Progenitor cell of endocrine pancreas (in vitro differentiated cells): ENCODE data around the gene IQGAP2. TPM values are rescaled to one million over a fixed set of nuclear protein-coding genes. Genes with fewer than 3 reads are reported as not detected.

ENCODE experiments used
- DNase-seq: peaks from one replicate; pipeline ENCODE4 v3.0.0; 2021; ENCODE audit warnings: low spot score; ENCODE audit not compliant: unreplicated experiment
- H3K27ac Mint-ChIP-seq: 2 replicates; pipeline ENCODE4 v1.8.0; 2021; ENCODE audit warnings: mild to moderate bottlenecking, moderate library complexity, mixed read lengths
- H3K27me3 Mint-ChIP-seq: 2 replicates; pipeline ENCODE4 v1.8.0; 2021; ENCODE audit warnings: mixed read lengths
- H3K36me3 Mint-ChIP-seq: 2 replicates; pipeline ENCODE4 v1.8.0; 2022; ENCODE audit warnings: mixed read lengths; ENCODE audit not compliant: insufficient read depth
- H3K4me1 Mint-ChIP-seq: 2 replicates; pipeline ENCODE4 v1.8.0; 2021; ENCODE audit warnings: low read depth, mixed read lengths
- H3K4me3 Mint-ChIP-seq: 2 replicates; pipeline ENCODE4 v1.8.0; 2021; ENCODE audit warnings: low read depth, mild to moderate bottlenecking, moderate library complexity, mixed read lengths
- H3K9me3 Mint-ChIP-seq: 2 replicates; pipeline ENCODE4 v1.8.0; 2021; ENCODE audit warnings: low read depth, mixed read lengths
- total RNA-seq: library from RNA; stranded (reverse); gene quantifications from 2 replicates; pipeline ENCODE4 v1.2.1, GENCODE V29; 2021
- TF ChIP-seq, protein P1 (sequence below): fragments of 200-600 bp; sonication (generic); IDR thresholded peaks from one replicate; pipeline ENCODE4 v1.5.0; 2021; ENCODE audit warnings: antibody characterized with exemption, mild to moderate bottlenecking; ENCODE audit not compliant: unreplicated experiment

Gene IQGAP2
- total RNA-seq, 1 donor from 2014 or later: 16.7 TPM

DNA sequence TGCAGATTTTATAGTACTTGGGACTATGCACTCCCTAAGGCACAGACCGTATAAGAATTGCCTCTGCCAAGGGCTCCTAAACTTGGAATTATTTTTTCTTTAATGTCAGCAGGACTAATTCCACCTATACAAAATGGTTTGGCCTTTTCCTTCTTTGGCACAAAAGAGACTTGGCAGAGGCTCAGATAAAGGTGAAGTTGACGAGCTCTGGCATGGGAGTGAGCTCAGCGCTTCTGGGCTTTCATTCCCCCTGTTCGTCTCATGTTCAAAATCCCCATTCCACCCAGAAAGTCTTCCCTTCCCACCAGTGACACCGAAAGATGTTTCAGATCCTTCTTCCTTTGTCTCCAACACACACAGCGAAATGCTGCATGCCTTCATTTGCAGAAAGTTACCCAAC, 158.9 kb downstream of the IQGAP2 start:
- Mint-ChIP-seq H3K4me3 (no peak overlapping the region), H3K36me3 (no peaks in the 10 kb centered on the region), H3K27ac (no peak overlapping the region), H3K4me1 (peaks cover under 1% of the 10 kb centered on the region), H3K27me3 (peaks cover 2% of the 10 kb centered on the region), H3K9me3 (no peaks in the 10 kb centered on the region)
- TF ChIP-seq, protein P1, sequence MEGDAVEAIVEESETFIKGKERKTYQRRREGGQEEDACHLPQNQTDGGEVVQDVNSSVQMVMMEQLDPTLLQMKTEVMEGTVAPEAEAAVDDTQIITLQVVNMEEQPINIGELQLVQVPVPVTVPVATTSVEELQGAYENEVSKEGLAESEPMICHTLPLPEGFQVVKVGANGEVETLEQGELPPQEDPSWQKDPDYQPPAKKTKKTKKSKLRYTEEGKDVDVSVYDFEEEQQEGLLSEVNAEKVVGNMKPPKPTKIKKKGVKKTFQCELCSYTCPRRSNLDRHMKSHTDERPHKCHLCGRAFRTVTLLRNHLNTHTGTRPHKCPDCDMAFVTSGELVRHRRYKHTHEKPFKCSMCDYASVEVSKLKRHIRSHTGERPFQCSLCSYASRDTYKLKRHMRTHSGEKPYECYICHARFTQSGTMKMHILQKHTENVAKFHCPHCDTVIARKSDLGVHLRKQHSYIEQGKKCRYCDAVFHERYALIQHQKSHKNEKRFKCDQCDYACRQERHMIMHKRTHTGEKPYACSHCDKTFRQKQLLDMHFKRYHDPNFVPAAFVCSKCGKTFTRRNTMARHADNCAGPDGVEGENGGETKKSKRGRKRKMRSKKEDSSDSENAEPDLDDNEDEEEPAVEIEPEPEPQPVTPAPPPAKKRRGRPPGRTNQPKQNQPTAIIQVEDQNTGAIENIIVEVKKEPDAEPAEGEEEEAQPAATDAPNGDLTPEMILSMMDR: no peak
- DNase-seq: no peak

GRCh38 chr5:76565009-76565408, 161.9 kb downstream of the IQGAP2 start:
- Mint-ChIP-seq H3K36me3 (no peaks in the 10 kb centered on the region), H3K4me1 (no peaks in the 10 kb centered on the region), H3K27me3 (peaks cover 2% of the 10 kb centered on the region), H3K27ac (no peak overlapping the region), H3K4me3 (no peak overlapping the region), H3K9me3 (no peaks in the 10 kb centered on the region)
- DNase-seq: no peak
- TF ChIP-seq, protein P1: no peak

DNA sequence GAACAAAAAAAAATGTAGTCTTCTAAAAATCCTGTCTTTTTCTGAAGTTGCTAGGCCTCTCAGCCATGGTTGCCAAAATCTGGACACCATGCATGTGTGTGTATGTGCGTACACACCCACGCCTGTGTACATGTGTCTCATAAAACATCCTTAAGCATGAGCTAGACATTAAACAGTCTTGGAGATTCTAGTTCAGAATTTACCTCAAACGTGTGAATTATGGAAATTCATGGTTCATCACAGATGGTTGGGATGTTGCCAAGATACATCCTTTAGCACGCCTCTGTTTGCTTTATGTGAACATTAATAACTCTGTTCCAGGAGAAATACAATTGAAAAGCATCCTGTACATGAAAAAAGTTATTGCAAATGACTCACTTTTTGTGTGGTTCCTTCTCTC, 167.1 kb downstream of the IQGAP2 start:
- Mint-ChIP-seq H3K9me3 (no peaks in the 10 kb centered on the region), H3K4me1 (no peaks in the 10 kb centered on the region), H3K36me3 (no peaks in the 10 kb centered on the region), H3K4me3 (no peak overlapping the region), H3K27me3 (peaks cover 2% of the 10 kb centered on the region), H3K27ac (no peak overlapping the region)
- DNase-seq: no peak
- TF ChIP-seq, protein P1: no peak

GRCh38 chr5:76571559-76571958, 168.5 kb downstream of the IQGAP2 start:
- Mint-ChIP-seq H3K27ac (no peak overlapping the region), H3K9me3 (no peaks in the 10 kb centered on the region), H3K36me3 (no peaks in the 10 kb centered on the region), H3K4me1 (no peaks in the 10 kb centered on the region), H3K4me3 (no peak overlapping the region), H3K27me3 (peaks cover under 1% of the 10 kb centered on the region)
- DNase-seq: no peak
- TF ChIP-seq, protein P1: no peak

GRCh38 chr5:76576450-76576849, 173.4 kb downstream of the IQGAP2 start:
- TF ChIP-seq, protein P1: no peak
- no peaks in the 10 kb centered on the region for H3K27me3 Mint-ChIP-seq
- DNase-seq: no peak

More at GRCh38 chr5:76576450-76576849, 173.4 kb downstream of the IQGAP2 start:
- H3K4me1 Mint-ChIP-seq: peaks cover 8% of the 10 kb centered on the region
- no peak overlapping the region for H3K27ac Mint-ChIP-seq
- H3K36me3 Mint-ChIP-seq: no peaks in the 10 kb centered on the region
- no peaks in the 10 kb centered on the region for H3K9me3 Mint-ChIP-seq
- no peak overlapping the region for H3K4me3 Mint-ChIP-seq
